Measurements from ENCODE around the gene CASTOR1.

CASTOR1 gene

DNA sequence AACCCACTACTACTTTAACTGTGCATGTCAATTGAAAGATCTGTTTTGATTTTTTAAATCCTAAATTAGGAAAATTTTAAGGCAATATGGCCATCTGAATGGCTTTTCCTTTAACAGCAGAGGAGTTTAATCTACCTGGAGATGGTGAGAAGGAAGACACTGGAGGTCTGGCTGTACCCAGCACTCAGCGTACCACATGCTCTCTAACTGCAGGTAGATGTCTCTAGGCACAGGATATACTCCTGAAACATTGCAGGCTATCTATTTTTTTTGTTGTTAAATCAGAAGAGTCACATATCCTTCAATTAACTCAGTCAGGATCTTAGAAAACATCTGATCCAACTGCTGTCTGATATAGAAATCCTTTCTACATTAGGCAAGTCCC lies 17.3 kb upstream of the CASTOR1 start:
- H3K4me3 ChIP-seq (ENCODE audit: control insufficient read depth, low read depth, low read length), result no peak overlapping the region
- no peak for DNase-seq (ENCODE audit: low read depth)
- TF ChIP-seq, protein P1, sequence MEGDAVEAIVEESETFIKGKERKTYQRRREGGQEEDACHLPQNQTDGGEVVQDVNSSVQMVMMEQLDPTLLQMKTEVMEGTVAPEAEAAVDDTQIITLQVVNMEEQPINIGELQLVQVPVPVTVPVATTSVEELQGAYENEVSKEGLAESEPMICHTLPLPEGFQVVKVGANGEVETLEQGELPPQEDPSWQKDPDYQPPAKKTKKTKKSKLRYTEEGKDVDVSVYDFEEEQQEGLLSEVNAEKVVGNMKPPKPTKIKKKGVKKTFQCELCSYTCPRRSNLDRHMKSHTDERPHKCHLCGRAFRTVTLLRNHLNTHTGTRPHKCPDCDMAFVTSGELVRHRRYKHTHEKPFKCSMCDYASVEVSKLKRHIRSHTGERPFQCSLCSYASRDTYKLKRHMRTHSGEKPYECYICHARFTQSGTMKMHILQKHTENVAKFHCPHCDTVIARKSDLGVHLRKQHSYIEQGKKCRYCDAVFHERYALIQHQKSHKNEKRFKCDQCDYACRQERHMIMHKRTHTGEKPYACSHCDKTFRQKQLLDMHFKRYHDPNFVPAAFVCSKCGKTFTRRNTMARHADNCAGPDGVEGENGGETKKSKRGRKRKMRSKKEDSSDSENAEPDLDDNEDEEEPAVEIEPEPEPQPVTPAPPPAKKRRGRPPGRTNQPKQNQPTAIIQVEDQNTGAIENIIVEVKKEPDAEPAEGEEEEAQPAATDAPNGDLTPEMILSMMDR (IDR thresholded peaks at IDR 0.05; ENCODE audit: control insufficient read depth, insufficient read depth, low read depth, low read length, missing control alignments), result no peak

DNA sequence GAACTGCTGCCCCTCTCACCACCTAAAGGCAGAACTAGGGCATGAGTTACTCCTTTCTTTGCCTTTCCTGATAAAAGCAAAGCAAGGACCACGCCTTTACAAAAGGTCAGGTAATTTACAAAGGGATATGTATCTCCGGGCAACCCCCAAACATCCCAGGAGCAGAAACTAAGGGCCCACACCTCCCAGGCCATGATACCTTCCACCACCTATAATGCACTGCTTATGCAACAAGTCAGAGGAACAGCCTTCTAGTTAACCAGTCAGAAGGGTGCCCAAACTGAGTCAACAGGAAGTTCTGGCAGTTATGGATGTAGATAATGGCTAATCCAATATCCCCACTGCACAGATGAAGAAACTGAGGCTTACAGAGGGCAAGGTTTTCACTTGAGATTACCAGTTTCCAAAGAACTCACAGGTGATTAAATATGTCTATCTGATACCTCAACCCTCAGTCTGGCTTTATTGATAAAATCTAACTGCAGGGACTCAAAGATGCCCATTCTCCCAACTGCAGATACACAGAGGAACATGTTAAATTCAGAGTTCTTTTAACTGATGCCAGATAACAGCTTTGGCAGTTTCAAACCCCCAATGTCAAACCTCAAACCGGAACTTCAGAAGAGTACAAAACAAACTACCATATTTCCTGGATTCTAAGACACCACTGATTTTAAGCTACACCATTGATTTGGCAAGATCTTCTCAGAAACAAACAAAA lies 16.8 kb upstream of the CASTOR1 start:
- TF ChIP-seq, protein P1 (IDR thresholded peaks at IDR 0.05; ENCODE audit: control insufficient read depth, insufficient read depth, low read depth, low read length, missing control alignments), result no peak
- H3K4me3 ChIP-seq (ENCODE audit: control insufficient read depth, low read depth, low read length), result no peak overlapping the region
- no peak for DNase-seq (ENCODE audit: low read depth)

DNA sequence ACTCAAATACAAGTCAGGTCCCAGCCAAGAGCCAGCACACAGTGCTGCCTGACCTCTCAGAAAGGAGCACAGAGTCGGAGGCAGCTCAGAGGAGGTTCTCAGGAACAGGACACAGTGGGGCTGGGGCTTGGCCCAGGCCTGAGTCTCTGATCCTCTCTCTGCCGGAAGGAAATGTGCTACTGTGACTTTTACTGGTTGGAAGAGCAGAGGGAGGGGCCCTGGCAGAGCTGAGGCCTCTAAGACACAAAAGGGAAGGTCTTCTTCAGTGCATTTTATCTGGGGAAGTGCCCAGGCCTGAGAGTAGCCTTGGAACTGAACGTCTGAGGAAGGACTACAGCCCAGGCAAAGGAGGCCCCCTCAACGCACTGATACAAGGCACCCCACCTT lies 16.2 kb upstream of the CASTOR1 start:
- no peak for DNase-seq (ENCODE audit: low read depth)

DNA sequence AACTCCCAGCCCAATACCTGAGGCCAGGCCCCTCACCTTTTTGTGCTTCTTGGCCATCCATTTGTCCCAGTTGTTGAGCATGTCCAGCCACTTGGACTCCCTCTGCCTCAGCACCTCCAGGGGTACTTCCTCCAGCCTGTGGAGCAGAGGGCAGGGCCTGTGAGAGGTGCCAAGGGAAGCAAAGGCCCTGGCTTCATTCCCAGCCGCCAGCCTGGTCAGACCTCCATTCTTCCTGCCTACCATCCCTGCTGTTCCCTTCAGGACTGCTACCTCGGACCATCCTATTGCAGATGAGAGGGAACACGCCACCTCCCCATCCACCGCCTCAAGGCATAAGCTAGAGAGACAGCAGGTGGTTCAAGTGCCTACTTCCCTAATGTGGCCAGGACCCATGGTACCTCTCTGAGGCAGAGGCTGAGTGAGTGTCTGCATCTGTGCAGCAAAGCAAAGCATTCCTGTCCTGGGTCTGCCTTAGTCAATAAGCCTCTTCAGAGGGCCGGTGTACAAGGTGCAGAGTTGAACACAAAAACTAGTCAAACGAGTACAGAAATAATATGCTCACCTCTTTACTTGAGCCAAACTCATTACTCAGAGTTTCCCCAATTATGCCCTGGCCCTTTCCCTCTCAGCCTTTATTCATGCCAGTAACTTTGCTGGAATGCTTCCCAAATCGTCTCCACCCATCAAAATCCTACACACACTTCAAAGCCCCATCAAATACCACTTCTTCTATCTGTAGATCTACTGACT lies 15.4 kb upstream of the CASTOR1 start:
- TF ChIP-seq, protein P1 (IDR thresholded peaks at IDR 0.05; ENCODE audit: control insufficient read depth, insufficient read depth, low read depth, low read length, missing control alignments), result no peak
- no peak overlapping the region for H3K4me3 ChIP-seq (ENCODE audit: control insufficient read depth, low read depth, low read length)
- no peak for DNase-seq (ENCODE audit: low read depth)

More for the DNA sequence above, 16.2 kb upstream of the CASTOR1 start:
- TF ChIP-seq, protein P1 (IDR thresholded peaks at IDR 0.05; ENCODE audit: control insufficient read depth, insufficient read depth, low read depth, low read length, missing control alignments), result no peak
- H3K4me3 ChIP-seq (ENCODE audit: control insufficient read depth, low read depth, low read length), result no peak overlapping the region

DNA sequence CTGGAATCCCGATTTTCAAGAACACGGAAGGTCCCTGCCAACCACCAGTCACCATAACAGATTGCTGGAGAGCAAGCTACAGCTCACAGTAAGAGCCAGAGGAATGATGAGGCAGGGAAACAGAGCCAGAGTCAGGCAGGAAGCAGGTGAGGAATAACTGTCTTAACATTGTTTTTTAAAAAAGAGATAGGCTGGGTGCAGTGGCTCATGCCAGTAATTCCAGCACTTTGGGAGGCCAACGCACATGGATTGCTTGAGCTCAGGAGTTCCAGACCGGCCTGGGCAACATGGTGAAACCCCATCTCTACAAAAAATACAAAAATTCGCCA lies 13.5 kb upstream of the CASTOR1 start:
- H3K4me3 ChIP-seq (ENCODE audit: control insufficient read depth, low read depth, low read length), result no peak overlapping the region
- TF ChIP-seq, protein P1 (IDR thresholded peaks at IDR 0.05; ENCODE audit: control insufficient read depth, insufficient read depth, low read depth, low read length, missing control alignments), result no peak

DNA sequence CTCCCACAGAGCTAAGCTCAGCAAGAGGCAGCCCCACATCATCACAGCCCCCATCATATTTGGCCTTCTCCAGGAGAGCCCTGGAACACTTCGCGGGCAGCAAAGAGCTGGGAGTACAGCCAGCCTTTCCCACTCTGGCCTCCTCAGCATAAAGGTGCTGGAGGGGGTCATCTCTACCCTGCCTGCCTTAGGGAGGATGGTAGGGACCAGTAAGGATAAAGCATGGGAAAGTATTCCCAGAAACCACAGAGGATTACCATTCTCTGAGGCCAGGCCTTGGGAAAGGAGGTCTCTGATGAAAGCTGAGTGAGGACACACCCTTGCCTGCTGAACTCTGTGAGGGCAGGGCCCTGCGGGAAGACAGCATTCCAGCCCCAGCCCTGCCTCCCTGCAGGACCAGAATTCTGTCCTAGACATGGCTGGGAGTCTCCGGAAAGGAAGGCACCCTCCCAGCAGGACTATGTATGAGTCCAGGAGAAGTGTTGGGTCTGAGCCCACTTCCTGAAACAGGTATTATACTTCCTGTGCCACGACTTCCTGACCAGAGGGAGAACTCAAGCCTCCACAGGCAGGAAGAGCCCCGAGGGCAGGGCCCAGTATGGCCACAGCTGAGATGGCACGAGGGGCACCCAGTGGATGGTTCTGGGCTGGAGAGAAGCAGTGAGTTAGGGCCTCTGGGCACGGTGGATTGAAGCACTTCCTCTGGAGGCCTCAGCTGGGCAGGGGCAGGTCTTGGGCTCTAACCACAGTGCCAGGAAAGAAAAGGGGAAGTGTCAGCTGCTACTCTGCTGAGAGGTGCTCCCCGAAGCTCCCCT lies 12.9 kb upstream of the CASTOR1 start:
- TF ChIP-seq, protein P1 (IDR thresholded peaks at IDR 0.05; ENCODE audit: control insufficient read depth, insufficient read depth, low read depth, low read length, missing control alignments), result no peak
- H3K4me3 ChIP-seq (ENCODE audit: control insufficient read depth, low read depth, low read length), result no peak overlapping the region

More for the DNA sequence above, 13.5 kb upstream of the CASTOR1 start:
- no peak for DNase-seq (ENCODE audit: low read depth)

More for the DNA sequence above, 12.9 kb upstream of the CASTOR1 start:
- no peak for DNase-seq (ENCODE audit: low read depth)
